DND-41 (cell line): ENCODE measurements around the gene CIT.

Source experiments
- ATAC-seq: fragments of 200-7000 bp; cut with Tn5 transposase; 3 replicates; pipeline ENCODE4 v1.9.1; 2021; ENCODE audit warnings: low read depth; ENCODE audit not compliant: insufficient read depth
- DNase-seq: peaks from one replicate; pipeline ENCODE4 v3.0.0-alpha.2; 2020
- H2AFZ ChIP-seq: 2 replicates; pipeline ENCODE4 v1.6.0; 2012; ENCODE audit warnings: low read depth, low read length
- H3K27ac ChIP-seq: 2 replicates; pipeline ENCODE4 v1.5.1; 2012; ENCODE audit warnings: low read length, inconsistent platforms
- H3K27me3 ChIP-seq: fragments of 200-600 bp; sonication (generic); 2 replicates; pipeline ENCODE4 v1.6.0; 2012; ENCODE audit warnings: low read length, mild to moderate bottlenecking, inconsistent platforms; ENCODE audit not compliant: insufficient read depth, poor library complexity
- H3K36me3 ChIP-seq: 2 replicates; pipeline ENCODE4 v1.5.1; 2012; ENCODE audit warnings: low read length, inconsistent platforms; ENCODE audit not compliant: insufficient read depth
- H3K4me1 ChIP-seq: 2 replicates; pipeline ENCODE4 v1.5.1; 2012; ENCODE audit warnings: mild to moderate bottlenecking, low read length; ENCODE audit not compliant: insufficient read depth
- H3K4me2 ChIP-seq: 2 replicates; pipeline ENCODE4 v1.6.0; 2012; ENCODE audit warnings: mild to moderate bottlenecking, moderate library complexity, low read length, inconsistent platforms; ENCODE audit not compliant: insufficient read depth
- H3K4me3 ChIP-seq, 2 experiments: fragments of 200-600 bp in 1 of 2; shearing (Covaris generic) in 1 of 2; 2 replicates each; pipeline ENCODE4 v1.5.1; 2012 to 2016; ENCODE audit warnings: inconsistent platforms in 2 of 2, low read length in 2 of 2, mild to moderate bottlenecking in 2 of 2, low read depth in 1 of 2, moderate library complexity in 1 of 2
- H3K79me2 ChIP-seq: 2 replicates; pipeline ENCODE4 v1.6.0; 2012; ENCODE audit warnings: low read length, inconsistent platforms; ENCODE audit not compliant: insufficient read depth
- H3K9ac ChIP-seq: 2 replicates; pipeline ENCODE4 v1.6.0; 2012; ENCODE audit warnings: low read depth, mild to moderate bottlenecking, inconsistent platforms, low read length, moderate library complexity
- H3K9me3 ChIP-seq: 2 replicates; pipeline ENCODE4 v1.5.1; 2012; ENCODE audit warnings: low read length, moderate library complexity, mild to moderate bottlenecking, inconsistent platforms; ENCODE audit not compliant: insufficient read depth, severe bottlenecking
- H4K20me1 ChIP-seq: 2 replicates; pipeline ENCODE4 v1.6.0; 2012; ENCODE audit warnings: low read length; ENCODE audit not compliant: insufficient read depth
- CTCF ChIP-seq: IDR thresholded peaks from 2 replicates; pipeline ENCODE4 v1.5.1; 2012; ENCODE audit warnings: borderline replicate concordance, low read length, moderate library complexity, mild to moderate bottlenecking; ENCODE audit not compliant: poor library complexity, severe bottlenecking; ENCODE audit errors: extremely low read depth
- EZH2 ChIP-seq: IDR thresholded peaks from 3 replicates; pipeline ENCODE4 v1.6.1; 2012; ENCODE audit warnings: borderline replicate concordance, low read depth, mild to moderate bottlenecking, moderate library complexity, low read length, inconsistent platforms; ENCODE audit not compliant: severe bottlenecking

CIT gene

GRCh38 chr12:119700078-119700477, 177.0 kb downstream of the CIT start:
- no peaks in the 10 kb centered on the region for H3K79me2 ChIP-seq
- H3K4me3 ChIP-seq = no peak overlapping the region
- no peak overlapping the region for H2AFZ ChIP-seq
- H3K9ac ChIP-seq = no peak overlapping the region
- TF ChIP-seq CTCF (no peak), EZH2 (no peak)
- H3K4me2 ChIP-seq = no peak overlapping the region
- DNase-seq (no peak), ATAC-seq (no peak)
- H3K36me3 ChIP-seq = peaks cover 90% of the 10 kb centered on the region
- no peaks in the 10 kb centered on the region for H3K27me3 ChIP-seq
- no peaks in the 10 kb centered on the region for H4K20me1 ChIP-seq
- H3K9me3 ChIP-seq = no peaks in the 10 kb centered on the region
- H3K27ac ChIP-seq = no peak overlapping the region
- H3K4me1 ChIP-seq = no peaks in the 10 kb centered on the region

- H3K9me3 ChIP-seq = no peaks in the 10 kb centered on the region
- H3K27me3 ChIP-seq = no peaks in the 10 kb centered on the region
- no peaks in the 10 kb centered on the region for H4K20me1 ChIP-seq
- no peak overlapping the region for H3K9ac ChIP-seq
- no peak for DNase-seq
- no peaks in the 10 kb centered on the region for H3K4me1 ChIP-seq
- no peak overlapping the region for H3K4me3 ChIP-seq
- TF ChIP-seq EZH2 (no peak), CTCF (no peak)
- no peak overlapping the region for H2AFZ ChIP-seq
- no peak overlapping the region for H3K4me2 ChIP-seq
- peaks cover 87% of the 10 kb centered on the region for H3K36me3 ChIP-seq
- ATAC-seq = no peak
- no peaks in the 10 kb centered on the region for H3K79me2 ChIP-seq
- H3K27ac ChIP-seq = no peak overlapping the region
These were observed 177.8 kb downstream of the CIT start for GRCh38 chr12:119699199-119699760.

GRCh38 chr12:119696943-119697342, 180.2 kb downstream of the CIT start:
- ATAC-seq = no peak

More at GRCh38 chr12:119696943-119697342, 180.2 kb downstream of the CIT start:
- DNase-seq = no peak
- Histone ChIP-seq H3K4me2 (no peak overlapping the region), H4K20me1 (no peaks in the 10 kb centered on the region), H3K4me1 (no peaks in the 10 kb centered on the region), H3K9ac (no peak overlapping the region), H3K79me2 (no peaks in the 10 kb centered on the region), H3K27ac (no peak overlapping the region), H3K27me3 (no peaks in the 10 kb centered on the region), H3K36me3 (peaks cover 82% of the 10 kb centered on the region), H3K9me3 (no peaks in the 10 kb centered on the region), H3K4me3 (no peak overlapping the region), H2AFZ (no peak overlapping the region)
- TF ChIP-seq CTCF (no peak), EZH2 (no peak)
